Stimulated activated CD8-positive, alpha-beta memory T cell treated with anti-CD3 and anti-CD28 coated beads, Interleukin-2, amount 100 ng/mL, for 1 hour (primary cell): ENCODE measurements around the gene OPTC.

Source experiments
- DNase-seq, 2 donors: peaks; one replicate each; pipeline ENCODE4 v3.0.0-alpha.2; 2020; ENCODE audit warnings: low read depth in 2 of 2

OPTC gene

GRCh38 chr1:203491664-203492063 is 2.3 kb upstream of the OPTC start:
- no peak for DNase-seq

DNA sequence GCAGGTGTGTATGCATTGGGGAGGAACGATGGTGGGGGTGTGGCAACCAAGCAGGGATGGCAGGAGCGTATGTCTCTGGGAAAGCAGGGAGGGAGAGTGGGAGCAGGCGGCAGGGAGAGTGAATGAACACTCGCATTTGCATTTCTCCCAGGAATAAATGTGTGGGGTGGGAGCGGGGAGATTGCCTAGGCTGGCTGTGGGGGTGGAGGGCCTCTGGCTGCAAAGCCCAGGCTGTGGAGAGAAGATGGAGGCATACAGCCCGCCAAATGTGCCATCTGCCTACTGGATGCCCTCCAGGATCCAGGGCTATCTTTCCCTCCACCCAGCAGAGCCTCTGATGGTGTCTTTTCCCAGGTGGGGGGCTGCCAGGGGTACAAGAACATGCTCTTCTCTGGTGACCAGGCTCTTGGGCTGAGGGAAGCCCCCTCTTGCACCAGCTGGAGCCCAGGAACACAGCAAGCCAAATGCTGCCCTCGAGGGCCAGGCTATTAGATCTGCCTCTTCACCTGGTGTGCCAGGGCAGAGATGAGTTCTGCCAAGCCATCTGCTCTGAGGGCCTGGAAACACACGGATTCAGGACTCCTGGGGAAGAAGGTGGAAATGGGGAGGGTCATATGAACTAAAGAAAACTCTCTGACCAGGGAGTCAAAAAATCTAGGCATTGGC is 1.7 kb upstream of the OPTC start:
- DNase-seq = no peak

- no peak for DNase-seq
Observed at GRCh38 chr1:203492748-203493130, 1.2 kb upstream of the OPTC start.

- no peak for DNase-seq
Observed at GRCh38 chr1:203495845-203496244, 1.9 kb downstream of the OPTC start.

GRCh38 chr1:203497269-203497777 is 3.4 kb downstream of the OPTC start:
- DNase-seq = no peak

DNA sequence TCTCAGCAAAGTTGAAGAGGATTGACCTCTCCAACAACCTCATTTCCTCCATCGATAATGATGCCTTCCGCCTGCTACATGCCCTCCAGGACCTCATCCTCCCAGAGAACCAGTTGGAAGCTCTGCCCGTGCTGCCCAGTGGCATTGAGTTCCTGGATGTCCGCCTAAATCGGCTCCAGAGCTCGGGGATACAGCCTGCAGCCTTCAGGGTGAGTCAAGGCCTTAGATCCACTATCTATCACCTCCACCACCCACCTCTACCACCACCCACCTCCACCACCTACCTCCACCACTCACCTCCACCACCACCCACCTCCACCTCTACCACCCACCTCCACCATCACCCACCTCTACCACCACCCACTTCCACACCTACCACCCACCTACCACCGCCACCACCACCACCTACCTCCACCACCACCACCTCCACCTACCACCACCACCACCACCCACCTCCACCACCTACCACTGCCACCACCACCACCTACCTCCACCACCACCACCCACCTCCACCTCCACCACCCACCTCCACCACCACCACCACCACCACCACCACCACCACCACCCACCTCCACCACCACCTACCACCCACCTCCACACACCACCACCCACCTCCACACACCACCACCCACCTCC is 5.8 kb downstream of the OPTC start:
- DNase-seq = no peak

DNA sequence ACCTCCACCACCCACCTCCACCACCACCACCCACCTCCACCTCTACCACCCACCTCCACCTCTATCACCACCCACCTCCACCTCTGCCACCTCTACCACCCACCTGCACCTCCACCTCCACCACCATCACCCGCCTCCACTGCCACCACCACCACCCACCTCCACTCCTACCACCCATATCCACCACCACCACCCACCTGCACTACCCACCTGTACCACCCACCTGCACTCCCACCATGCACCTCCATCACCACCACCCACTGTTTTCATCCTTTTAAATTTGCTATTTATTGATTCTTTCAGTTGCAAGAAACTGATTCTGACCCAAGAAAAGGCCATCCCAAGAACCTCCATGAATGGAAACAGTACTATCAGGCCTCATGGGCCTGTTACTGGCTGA is 6.3 kb downstream of the OPTC start:
- no peak for DNase-seq

DNA sequence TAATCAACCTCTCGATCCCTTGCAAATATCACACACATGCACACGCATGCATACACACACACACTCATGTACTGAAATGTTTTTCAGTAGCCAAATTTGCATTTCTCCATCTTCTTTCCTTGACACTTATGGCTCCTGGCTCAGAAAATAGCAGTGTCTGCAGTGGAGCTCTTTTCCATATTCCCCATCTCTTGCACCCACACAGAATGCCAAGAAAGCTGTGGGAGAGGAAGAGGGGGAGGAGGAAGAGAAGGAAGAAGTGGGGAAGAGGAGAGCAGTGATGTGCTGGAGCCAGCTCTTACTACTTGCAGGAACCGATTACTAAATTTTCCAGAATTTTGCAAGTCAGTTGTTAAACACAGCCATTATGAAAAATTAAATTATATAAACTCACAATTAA is 9.9 kb downstream of the OPTC start:
- DNase-seq = no peak

GRCh38 chr1:203504400-203505250 is 10.7 kb downstream of the OPTC start:
- peak; percentile 45 to 58 for DNase-seq

DNA sequence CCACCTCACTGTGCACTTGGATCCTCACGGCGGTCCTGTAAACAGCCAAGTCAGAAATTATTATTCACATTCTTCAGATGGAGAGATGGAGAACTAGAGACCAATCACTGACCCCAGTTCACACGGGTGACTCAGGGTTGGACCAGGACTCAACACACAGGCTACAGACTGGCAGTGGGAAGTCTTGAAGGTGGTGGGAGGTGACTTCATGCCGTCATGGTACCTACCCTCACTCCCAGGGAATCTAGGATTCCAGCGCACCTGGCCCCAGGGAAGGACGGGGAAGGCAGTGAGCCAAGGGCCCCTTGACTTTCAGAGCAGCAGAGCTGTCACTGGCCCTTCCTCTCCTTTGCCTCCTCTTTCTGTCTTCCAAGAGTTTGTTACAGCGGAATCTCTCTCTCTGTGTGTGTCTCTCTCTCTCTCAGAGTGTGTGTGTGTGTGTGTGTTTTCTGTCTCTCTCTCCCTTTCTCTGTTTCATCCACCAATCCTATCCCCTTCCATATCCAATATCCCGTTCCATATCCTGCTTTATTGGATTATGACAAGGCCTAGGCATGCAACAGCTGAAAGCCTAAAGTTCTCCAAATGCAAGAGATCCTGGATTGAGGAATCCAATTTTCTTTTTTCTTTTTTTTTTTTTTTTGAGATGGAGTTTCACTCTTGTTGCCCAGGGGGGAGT is 11.7 kb downstream of the OPTC start:
- no peak for DNase-seq

DNA sequence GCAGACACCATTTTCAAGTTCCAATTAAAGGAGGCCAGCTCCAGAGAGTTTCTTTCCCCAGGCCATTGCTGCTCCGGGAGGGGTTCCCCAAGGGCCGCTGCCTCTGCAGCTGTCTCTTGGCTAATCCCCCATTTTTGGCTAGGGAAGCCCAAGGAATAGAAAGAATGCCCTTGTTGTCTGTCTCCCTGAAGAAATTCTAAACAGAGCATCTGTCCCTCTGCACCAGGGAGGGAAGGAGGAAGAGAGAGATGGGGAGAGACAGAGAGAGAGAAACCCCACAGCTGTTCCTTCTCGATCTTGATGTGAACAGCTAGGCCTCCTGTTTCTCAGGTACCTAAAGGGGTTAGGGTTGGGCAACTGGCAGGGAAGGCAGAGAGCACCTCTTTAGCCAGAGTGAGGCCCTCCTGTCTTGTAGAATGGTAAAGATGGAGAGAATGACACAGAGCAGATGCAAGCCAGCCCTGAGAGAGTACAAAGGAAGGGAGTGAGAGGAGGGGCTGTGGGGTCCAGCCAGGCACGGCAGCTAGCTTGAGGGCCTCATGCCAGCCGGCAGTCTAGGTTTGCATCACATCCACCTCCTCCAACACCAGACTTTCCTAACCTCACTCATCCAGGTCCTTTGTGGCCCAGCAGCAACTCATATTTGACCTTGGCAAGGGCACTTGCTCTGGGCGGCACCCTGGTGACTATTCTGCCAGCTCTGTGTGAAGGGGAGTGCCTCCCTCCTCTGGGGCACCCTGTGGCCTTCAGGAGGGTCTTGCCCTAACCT is 13.1 kb downstream of the OPTC start:
- no peak for DNase-seq

DNA sequence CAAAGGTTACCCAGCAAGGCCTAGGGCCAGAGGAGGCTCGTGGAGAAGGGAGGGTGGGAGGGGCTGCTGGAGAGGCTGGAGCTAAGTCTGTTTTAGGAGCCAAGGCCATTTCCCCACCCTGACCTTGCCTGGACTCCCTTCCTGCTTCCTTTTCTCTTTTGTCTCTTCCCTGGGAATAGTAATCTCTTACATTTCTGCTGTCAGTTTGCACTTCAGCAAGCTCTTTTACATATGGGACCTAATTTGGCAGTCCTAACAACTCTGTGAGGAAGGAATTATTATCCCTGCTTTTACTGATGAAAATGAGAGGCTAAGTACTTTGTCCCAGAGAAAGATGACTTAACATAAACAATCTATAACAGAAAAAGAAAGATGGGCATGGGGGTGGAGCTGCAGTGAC is 13.8 kb downstream of the OPTC start:
- DNase-seq = no peak

GRCh38 chr1:203508463-203509073 is 14.6 kb downstream of the OPTC start:
- DNase-seq = no peak

DNA sequence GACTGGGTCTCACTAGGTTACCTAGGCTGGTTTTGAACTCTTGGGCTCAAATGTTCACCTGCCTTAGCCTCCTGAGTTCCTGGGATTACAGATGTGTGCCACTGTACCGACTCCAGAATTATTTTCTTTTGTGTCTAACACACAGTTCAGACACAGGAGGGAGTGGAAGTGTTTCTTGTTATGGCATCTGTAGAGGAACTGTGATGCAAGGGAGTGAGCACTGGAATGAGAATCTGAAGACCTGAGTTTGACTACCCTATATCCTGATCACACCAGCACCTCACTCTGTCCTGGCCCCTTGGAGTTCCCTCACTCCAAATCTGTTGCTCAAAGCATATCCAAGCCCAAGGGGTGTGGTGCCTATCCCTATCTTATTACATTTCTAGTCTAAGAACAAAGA is 15.2 kb downstream of the OPTC start:
- no peak for DNase-seq

DNA sequence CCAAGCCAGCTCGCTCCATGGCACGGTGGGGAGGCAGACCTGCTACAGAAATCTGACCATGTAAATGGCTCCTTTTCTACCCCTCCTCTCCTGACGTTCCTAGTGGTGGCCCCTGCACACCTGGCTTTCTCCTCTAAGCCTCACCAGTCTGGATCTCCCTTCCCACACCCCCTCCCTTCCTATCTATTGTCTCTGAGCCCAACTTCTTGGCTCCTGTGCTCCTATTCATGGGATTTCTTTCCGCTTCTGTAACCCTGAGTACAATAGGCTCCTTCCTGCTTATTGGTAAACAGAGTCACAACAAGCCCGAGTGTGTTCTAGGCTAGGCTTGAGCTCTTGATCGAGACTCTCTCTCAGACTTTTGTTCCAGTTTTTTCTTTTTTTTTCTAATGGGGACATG is 17.6 kb downstream of the OPTC start:
- no peak for DNase-seq

DNA sequence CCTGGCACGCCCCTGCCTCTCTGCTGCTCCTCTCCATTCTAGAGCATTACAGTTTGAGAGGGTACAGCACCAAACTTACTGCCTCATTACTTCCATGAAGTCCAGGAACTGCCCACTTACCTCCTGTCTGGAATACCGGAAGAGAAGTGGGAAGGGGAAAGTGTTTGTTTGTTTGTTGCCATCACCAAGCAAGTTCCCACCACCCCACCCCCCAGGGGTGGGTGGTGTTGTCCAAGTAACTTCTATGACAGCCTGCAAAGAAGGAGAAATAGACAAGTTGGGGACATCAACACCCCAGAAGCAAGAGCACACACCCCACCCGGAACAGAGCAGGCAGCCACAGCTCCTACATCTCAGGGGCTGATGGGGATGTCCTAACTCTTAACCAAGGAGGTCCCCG is 18.0 kb downstream of the OPTC start:
- no peak for DNase-seq

GRCh38 chr1:203512517-203512847 is 18.5 kb downstream of the OPTC start:
- DNase-seq = no peak

GRCh38 chr1:203512848-203513584 is 19.1 kb downstream of the OPTC start:
- DNase-seq = no peak

DNA sequence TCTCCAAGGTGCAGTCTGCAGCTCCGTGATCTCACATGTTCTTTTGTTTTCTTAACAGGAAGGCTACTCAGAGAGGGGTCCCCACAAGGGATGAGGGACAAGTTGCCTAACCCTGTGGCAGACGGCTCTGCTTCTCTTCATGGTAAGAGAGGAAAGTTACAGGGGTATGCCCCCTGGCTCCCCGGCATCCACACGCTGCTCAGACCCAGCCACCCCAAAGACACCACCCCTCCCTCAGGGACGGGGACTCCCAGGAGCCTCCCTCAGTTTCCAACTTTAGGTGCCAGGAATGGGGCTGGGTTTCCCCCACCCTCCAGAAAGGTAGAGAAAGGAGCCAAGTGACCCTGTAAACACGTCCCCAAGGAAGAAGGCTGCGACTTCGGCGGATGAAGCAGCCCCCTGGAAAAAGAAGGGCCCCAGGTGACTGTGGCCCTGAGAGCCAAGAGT is 19.7 kb downstream of the OPTC start:
- DNase-seq = no peak

DNA sequence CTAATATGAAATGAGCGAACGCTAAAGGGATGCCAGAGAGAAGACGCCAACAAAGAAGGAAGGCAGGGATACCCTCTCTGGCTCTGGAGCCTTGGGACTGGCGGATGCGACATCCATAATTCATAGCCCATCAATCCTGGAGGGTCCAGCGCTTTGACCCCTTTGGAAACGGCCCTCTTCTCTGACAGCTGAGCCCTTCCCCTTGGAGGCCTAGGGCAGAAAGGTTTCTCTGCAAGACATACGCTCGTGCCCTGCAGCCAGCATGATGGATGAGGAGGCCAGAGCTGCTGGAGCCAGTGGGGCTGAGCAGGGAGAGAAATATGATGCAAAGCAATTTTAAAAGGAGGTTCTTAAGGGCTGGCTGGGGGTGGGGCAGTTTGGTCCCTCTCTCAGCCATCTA is 22.2 kb downstream of the OPTC start:
- DNase-seq = no peak
